ENCODE measurements around the gene DTWD1. TPM values are rescaled to one million over a fixed set of nuclear protein-coding genes. Genes with fewer than 3 reads are reported as not detected.

Gene DTWD1
- total and polyA plus RNA-seq, 2 of the 4 experiments (the other 2 are of a cell fraction), result 19.9 to 20.1 TPM

GRCh38 chr15:49645277-49645676 is 24.4 kb downstream of the DTWD1 start:
- ChIA-PET CTCF (interaction anchor here (0.5 kb wide), 1 partner anchor 923 kb away, joined by 5 read pairs; no protein-coding TSS in a partner anchor), POLR2A (ENCODE audit: unreplicated experiment) (interaction anchor here (0.6 kb wide), 1 partner anchor 358 kb away, joined by 5 read pairs; no protein-coding TSS in a partner anchor)
- no peaks in the 10 kb centered on the region for H3K9me3 ChIP-seq (ENCODE audit: control insufficient read depth, insufficient read depth, low read length)
- no peak overlapping the region for H3K18ac ChIP-seq (ENCODE audit: low read depth, low read length)
- no peak for TF ChIP-seq NFE2L2 (IDR thresholded peaks at IDR 0.05; ENCODE audit: low read depth, low read length)
- no peak for TF ChIP-seq POLR2A (IDR thresholded peaks at IDR 0.05; ENCODE audit: low read depth, low read length)
- no peak for TF ChIP-seq FOS (IDR thresholded peaks at IDR 0.05; ENCODE audit: low read depth, low read length)
- TF ChIP-seq SMC3 (IDR thresholded peaks at IDR 0.05; ENCODE audit: low read depth, low read length), result no peak
- no peak for TF ChIP-seq CHD1 (IDR thresholded peaks at IDR 0.05; ENCODE audit: low read depth, low read length)
- no peak overlapping the region for H2BK120ac ChIP-seq (ENCODE audit: low read depth, low read length)
- peak overlapping the region; percentile 48 for H2BK5ac ChIP-seq (ENCODE audit: low read depth, low read length, poor library complexity, severe bottlenecking)
- BruUV-seq (replicated peaks), result no TSS peak
- peaks cover 6 to 17% of the 10 kb centered on the region in 2 experiments; a peak in 2 of 4 replicates for H3K79me1 ChIP-seq (ENCODE audit: low read depth in 1 of 2, low read length in 2 of 2)
- ATAC-seq (ENCODE audit: low read depth), result peak; percentile 56
- no peak overlapping the region for H2BK20ac ChIP-seq (ENCODE audit: low read depth, low read length)
- no peaks in the 10 kb centered on the region for H4K20me1 ChIP-seq (ENCODE audit: insufficient read depth, low read length)
- no peak overlapping the region for H3K56ac ChIP-seq (ENCODE audit: extremely low read depth, insufficient read depth, low read length)
- H4K5ac ChIP-seq (ENCODE audit: low read depth, low read length), result no peak overlapping the region
- H4K91ac ChIP-seq (ENCODE audit: insufficient read depth, low read depth, low read length), result no peak overlapping the region
- no peak overlapping the region for H2AK9ac ChIP-seq (replicated peaks; ENCODE audit: low read depth, low read length, poor library complexity)
- intact Hi-C loops (cut with micrococcal nuclease), result no loop called here
- no peak overlapping the region for H3K23ac ChIP-seq (ENCODE audit: low read depth, low read length)
- H3K36me3 ChIP-seq (ENCODE audit: control insufficient read depth, insufficient read depth, low read length), result peaks cover 10% of the 10 kb centered on the region
- H3K27me3 ChIP-seq (ENCODE audit: control insufficient read depth, insufficient read depth, low read length), result no peaks in the 10 kb centered on the region
- H3K4me1 ChIP-seq (ENCODE audit: control insufficient read depth, insufficient read depth, low read length), result peaks cover 12% of the 10 kb centered on the region
- H3K14ac ChIP-seq (replicated peaks; ENCODE audit: low read depth, low read length), result no peak overlapping the region
- no peak overlapping the region for H3K9ac ChIP-seq (ENCODE audit: low read depth, low read length)
- H3K4me3 ChIP-seq (ENCODE audit: insufficient read depth, low read depth, low read length), result no peak overlapping the region
- no peak overlapping the region for H2BK15ac ChIP-seq (ENCODE audit: low read depth, low read length)
- no peak overlapping the region for H3K4ac ChIP-seq (ENCODE audit: low read depth, low read length)
- peaks cover 2% of the 10 kb centered on the region; the same call in 1 of the 2 replicates for H3K9me1 ChIP-seq (ENCODE audit: insufficient read depth, low read length)
- no peak overlapping the region for H2AK5ac ChIP-seq (ENCODE audit: low read depth, low read length)
- H3K27ac ChIP-seq (ENCODE audit: insufficient read depth, low read length), result no peak overlapping the region
- H3K4me2 ChIP-seq (ENCODE audit: low read depth, low read length), result no peak overlapping the region
- no peak overlapping the region for H2AFZ ChIP-seq (replicated peaks; ENCODE audit: low read length, poor library complexity)
- DNase-seq, result peak; percentile 47
- dilution Hi-C loops (cut with HindIII; ENCODE audit: low sequenced_read_pairs, unreplicated experiment), result no loop called here
- in situ Hi-C loops (cut with MboI; ENCODE audit: low sequenced_read_pairs), result no loop called here
- no peak overlapping the region for H4K8ac ChIP-seq (ENCODE audit: low read depth in 2 of 2, low read length in 2 of 2)
